ENCODE data around the gene NSD2. TPM values are rescaled to one million over a fixed set of nuclear protein-coding genes. Genes with fewer than 3 reads are reported as not detected.

The NSD2 gene
- polyA plus RNA-seq, 4 donors, result 8.4 to 46.4 (median 22.5) TPM

DNA sequence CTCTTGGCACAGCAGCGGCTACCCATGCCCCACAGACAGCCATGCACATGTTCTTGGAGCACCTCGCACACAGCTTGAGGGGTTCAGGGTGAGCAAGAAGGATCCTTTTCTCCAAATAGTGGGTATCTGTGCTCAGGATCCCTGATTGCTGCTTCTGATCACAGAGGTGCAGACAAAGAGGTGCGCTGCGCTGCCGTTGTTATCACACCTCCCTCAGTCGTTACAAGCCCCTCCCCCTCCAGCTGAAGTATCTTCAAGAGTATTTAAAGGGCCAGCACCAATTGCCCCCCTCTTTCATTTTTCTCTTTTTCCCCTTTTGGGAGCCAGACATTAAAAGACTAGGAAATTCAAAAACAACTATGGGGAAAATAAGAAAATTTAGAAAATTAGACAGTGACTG is 93.2 kb downstream of the NSD2 start:
- WGBS, 3 donors, result 69 to 86% (median 70%) methylated on average over 6 of the region's 6 CpGs
- no peaks in the 10 kb centered on the region for H3K9me3 ChIP-seq (ENCODE audit: control insufficient read depth in 2 of 2, insufficient read depth in 1 of 2, low read depth in 1 of 2, low read length in 1 of 2)
- DNase-seq, result no peak
- no peak overlapping the region for H3K27ac ChIP-seq (ENCODE audit: low read depth in 1 of 3, low read length in 2 of 3)
- H3K36me3 ChIP-seq (ENCODE audit: control insufficient read depth in 3 of 3, insufficient read depth in 2 of 3, low read depth in 1 of 3, low read length in 3 of 3), result peaks cover 7 to 49% (median 8%) of the 10 kb centered on the region in 3 donors
- FAIRE-seq, result no peak
- no peaks in the 10 kb centered on the region for H3K4me1 ChIP-seq (ENCODE audit: control insufficient read depth in 3 of 3, insufficient read depth in 2 of 3, low read depth in 1 of 3, low read length in 2 of 3)
- no peak overlapping the region for H3K4me3 ChIP-seq (ENCODE audit: low read depth in 1 of 3, low read length in 3 of 3)
- H3K27me3 ChIP-seq (ENCODE audit: control insufficient read depth in 3 of 3, insufficient read depth in 3 of 3, low read length in 3 of 3), result no peaks in the 10 kb centered on the region

DNA sequence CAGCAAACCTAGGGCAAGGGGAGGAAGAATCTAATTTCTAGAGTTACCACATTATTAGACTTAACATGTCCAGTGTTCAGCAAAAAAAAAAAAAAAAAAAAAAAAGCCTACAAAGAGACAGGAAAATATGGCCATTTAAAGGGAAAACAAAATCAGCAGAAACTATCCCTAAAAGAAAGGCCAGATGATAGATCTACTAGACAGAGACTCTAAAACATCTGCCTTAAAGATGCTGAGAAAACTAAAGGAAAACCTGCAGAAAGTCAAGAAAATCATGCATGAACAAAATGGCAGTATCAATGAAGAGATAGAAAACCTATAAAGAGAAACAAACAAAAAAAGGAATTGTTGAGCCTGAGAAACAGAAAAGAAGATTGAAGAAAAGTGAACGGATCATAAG is 93.8 kb downstream of the NSD2 start:
- H3K4me3 ChIP-seq (ENCODE audit: low read depth in 1 of 3, low read length in 3 of 3), result no peak overlapping the region
- H3K27ac ChIP-seq (ENCODE audit: low read depth in 1 of 3, low read length in 2 of 3), result no peak overlapping the region
- no peaks in the 10 kb centered on the region for H3K4me1 ChIP-seq (ENCODE audit: control insufficient read depth in 3 of 3, insufficient read depth in 2 of 3, low read depth in 1 of 3, low read length in 2 of 3)
- no peak for DNase-seq
- FAIRE-seq, result no peak
- no peaks in the 10 kb centered on the region for H3K9me3 ChIP-seq (ENCODE audit: control insufficient read depth in 2 of 2, insufficient read depth in 1 of 2, low read depth in 1 of 2, low read length in 1 of 2)
- H3K27me3 ChIP-seq (ENCODE audit: control insufficient read depth in 3 of 3, insufficient read depth in 3 of 3, low read length in 3 of 3), result no peaks in the 10 kb centered on the region
- WGBS, 3 donors, result 97 to 100% (median 100%) methylated on average over 1 of the region's 1 CpG
- peaks cover 7 to 47% (median 8%) of the 10 kb centered on the region in 3 donors for H3K36me3 ChIP-seq (ENCODE audit: control insufficient read depth in 3 of 3, insufficient read depth in 2 of 3, low read depth in 1 of 3, low read length in 3 of 3)

DNA sequence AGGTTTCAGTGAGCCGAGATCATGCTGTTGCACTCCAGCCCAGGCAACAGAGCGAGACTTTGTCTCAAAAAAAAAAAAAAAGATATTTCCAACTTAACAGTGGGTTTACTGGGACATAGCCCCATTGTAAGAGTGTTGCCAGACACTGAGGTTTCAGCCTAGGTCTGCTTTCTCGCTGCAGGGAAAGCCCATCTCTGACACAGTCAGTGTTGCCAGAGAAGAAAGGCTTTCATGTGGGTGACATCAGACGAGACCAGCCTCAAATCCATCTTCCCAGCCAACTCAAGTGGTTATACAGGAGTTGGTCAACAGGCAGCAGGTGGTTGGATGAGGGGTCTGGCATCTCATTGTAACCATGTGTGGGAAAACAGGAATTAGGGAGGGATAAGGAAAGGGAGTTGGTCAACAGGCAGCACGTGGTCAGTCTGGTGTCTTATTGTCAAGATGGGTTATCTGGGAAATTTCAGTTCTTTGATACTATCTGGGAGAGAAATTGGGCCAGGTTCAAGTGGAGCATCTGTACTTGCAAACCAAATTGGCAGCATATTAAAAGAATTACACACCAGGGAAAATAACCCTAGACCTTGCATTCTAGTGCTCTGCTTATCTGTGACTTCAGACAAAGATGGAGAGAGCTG is 96.4 kb downstream of the NSD2 start:
- Histone ChIP-seq H3K27me3 (ENCODE audit: control insufficient read depth in 3 of 3, insufficient read depth in 3 of 3, low read length in 3 of 3) (no peaks in the 10 kb centered on the region), H3K36me3 (ENCODE audit: control insufficient read depth in 3 of 3, insufficient read depth in 2 of 3, low read depth in 1 of 3, low read length in 3 of 3) (peaks cover 2 to 52% (median 12%) of the 10 kb centered on the region in 3 donors), H3K4me3 (ENCODE audit: low read depth in 1 of 3, low read length in 3 of 3) (no peak overlapping the region), H3K27ac (ENCODE audit: low read depth in 1 of 3, low read length in 2 of 3) (no peak overlapping the region), H3K4me1 (ENCODE audit: control insufficient read depth in 3 of 3, insufficient read depth in 2 of 3, low read depth in 1 of 3, low read length in 2 of 3) (peaks cover 0 to 8% (median 0%) of the 10 kb centered on the region in 3 donors), H3K9me3 (ENCODE audit: control insufficient read depth in 2 of 2, insufficient read depth in 1 of 2, low read depth in 1 of 2, low read length in 1 of 2) (no peaks in the 10 kb centered on the region)
- WGBS, 3 donors, result 84 to 88% (median 88%) methylated on average over 5 of the region's 5 CpGs
- no peak for DNase-seq
- FAIRE-seq, result no peak

DNA sequence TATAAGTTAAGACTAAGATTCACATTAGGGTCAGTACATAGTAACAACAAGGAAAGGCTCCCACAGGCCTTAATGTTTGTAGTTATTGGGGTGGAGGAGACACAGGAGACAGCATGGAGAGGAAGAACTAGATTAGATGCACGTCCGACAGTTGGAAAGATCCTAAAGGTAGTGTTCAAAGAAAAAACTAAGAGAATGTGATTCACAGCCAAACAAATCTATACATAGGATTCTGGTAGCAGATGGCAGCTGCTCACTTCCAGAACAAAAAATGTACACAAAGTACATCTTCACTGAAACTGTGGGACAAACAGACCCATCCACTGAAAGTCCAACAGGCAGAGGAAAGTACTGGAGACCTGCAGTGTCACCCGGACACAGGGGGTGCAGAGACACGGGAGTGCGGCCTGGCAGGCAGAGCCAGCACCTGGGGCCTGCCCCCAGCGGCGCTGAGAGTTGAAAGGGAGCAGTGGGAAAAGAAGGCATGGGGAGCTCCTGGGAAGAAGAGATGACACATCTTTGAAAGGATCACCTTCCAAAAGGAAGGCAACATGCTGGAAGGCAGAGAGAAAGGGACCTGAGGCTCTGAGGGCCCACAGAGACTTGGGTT is 97.6 kb downstream of the NSD2 start:
- H3K9me3 ChIP-seq (ENCODE audit: control insufficient read depth in 2 of 2, insufficient read depth in 1 of 2, low read depth in 1 of 2, low read length in 1 of 2), result no peaks in the 10 kb centered on the region
- H3K4me1 ChIP-seq (ENCODE audit: control insufficient read depth in 3 of 3, insufficient read depth in 2 of 3, low read depth in 1 of 3, low read length in 2 of 3), result peaks cover 0 to 8% (median 0%) of the 10 kb centered on the region in 3 donors
- no peak for FAIRE-seq
- H3K27ac ChIP-seq (ENCODE audit: low read depth in 1 of 3, low read length in 2 of 3), result no peak overlapping the region
- 94 to 96% (median 95%) methylated on average over 7 of the region's 7 CpGs for WGBS, 3 donors
- no peak overlapping the region for H3K4me3 ChIP-seq (ENCODE audit: low read depth in 1 of 3, low read length in 3 of 3)
- H3K27me3 ChIP-seq (ENCODE audit: control insufficient read depth in 3 of 3, insufficient read depth in 3 of 3, low read length in 3 of 3), result no peaks in the 10 kb centered on the region
- DNase-seq, result no peak
- peaks cover 2 to 54% (median 6%) of the 10 kb centered on the region in 3 donors for H3K36me3 ChIP-seq (ENCODE audit: control insufficient read depth in 3 of 3, insufficient read depth in 2 of 3, low read depth in 1 of 3, low read length in 3 of 3)

DNA sequence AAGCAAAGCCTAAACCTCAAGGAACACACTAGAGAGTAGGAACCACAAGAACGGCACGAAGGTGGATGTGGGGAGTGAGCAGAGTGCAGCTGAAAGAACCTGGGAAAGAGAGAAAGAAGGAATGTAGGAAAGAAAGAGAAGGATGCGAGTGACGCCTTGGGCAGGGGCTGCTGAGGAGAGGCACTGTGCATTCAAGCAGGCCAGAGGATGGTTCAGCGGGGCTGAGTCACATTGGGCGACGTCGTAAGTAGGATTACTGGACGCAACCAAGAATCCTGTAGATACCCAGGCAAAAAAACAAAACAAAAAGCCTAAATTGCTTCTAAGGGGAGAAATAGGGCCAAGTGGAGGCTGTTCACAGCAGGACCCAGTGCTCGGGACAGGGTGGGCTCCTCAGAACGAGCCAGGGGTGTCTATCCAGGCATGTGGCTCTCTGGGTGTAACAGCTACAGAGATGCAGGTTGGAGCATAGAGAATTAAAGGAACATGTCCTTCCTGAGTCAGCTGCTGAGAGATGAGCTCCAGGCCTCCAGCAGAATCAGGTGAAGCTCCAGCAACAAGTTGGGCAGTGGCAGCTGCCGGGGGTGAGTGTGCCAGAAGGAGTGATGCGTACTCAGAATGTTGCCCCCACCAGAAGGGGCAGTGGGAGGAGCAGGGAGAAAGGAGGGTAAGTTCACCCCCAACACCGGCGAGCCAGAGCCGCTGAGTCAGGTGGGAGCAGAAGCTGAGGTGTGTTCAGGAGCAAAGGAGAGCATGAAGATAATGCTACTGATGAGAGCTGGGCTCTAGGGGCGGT is 98.9 kb downstream of the NSD2 start:
- DNase-seq (no peak), FAIRE-seq (no peak)
- no peaks in the 10 kb centered on the region for H3K27me3 ChIP-seq (ENCODE audit: control insufficient read depth in 3 of 3, insufficient read depth in 3 of 3, low read length in 3 of 3)
- WGBS, 3 donors, result 96 to 97% (median 96%) methylated on average over 17 of the region's 17 CpGs
- H3K36me3 ChIP-seq (ENCODE audit: control insufficient read depth in 3 of 3, insufficient read depth in 2 of 3, low read depth in 1 of 3, low read length in 3 of 3), result peaks cover 2 to 62% (median 8%) of the 10 kb centered on the region in 3 donors
- no peak overlapping the region for H3K4me3 ChIP-seq (ENCODE audit: low read depth in 1 of 3, low read length in 3 of 3)
- no peaks in the 10 kb centered on the region for H3K9me3 ChIP-seq (ENCODE audit: control insufficient read depth in 2 of 2, insufficient read depth in 1 of 2, low read depth in 1 of 2, low read length in 1 of 2)
- peaks cover 0 to 8% (median 0%) of the 10 kb centered on the region in 3 donors for H3K4me1 ChIP-seq (ENCODE audit: control insufficient read depth in 3 of 3, insufficient read depth in 2 of 3, low read depth in 1 of 3, low read length in 2 of 3)
- H3K27ac ChIP-seq (ENCODE audit: low read depth in 1 of 3, low read length in 2 of 3), result no peak overlapping the region

DNA sequence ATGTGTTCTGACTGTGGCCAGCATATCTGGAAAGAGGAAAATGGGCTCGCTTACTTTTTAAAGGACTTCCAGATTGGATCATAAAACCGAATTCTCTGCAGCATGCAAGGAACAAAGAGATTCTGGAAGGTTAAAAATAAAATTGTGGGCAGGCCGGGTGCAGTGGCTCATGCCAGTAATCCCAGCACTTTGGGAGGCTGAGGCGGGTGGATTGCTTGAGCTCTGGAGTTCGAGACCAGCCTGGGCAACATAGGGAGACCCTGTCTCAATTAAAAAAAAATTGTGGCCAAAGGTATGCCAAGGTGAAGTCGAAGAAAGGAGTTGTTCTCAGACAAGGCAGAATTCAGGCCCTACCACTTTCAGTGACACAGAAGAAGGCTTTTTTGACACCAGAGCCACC is 99.7 kb downstream of the NSD2 start:
- no peak for DNase-seq
- peaks cover 0 to 8% (median 0%) of the 10 kb centered on the region in 3 donors for H3K4me1 ChIP-seq (ENCODE audit: control insufficient read depth in 3 of 3, insufficient read depth in 2 of 3, low read depth in 1 of 3, low read length in 2 of 3)
- no peaks in the 10 kb centered on the region for H3K9me3 ChIP-seq (ENCODE audit: control insufficient read depth in 2 of 2, insufficient read depth in 1 of 2, low read depth in 1 of 2, low read length in 1 of 2)
- FAIRE-seq, result no peak
- H3K27me3 ChIP-seq (ENCODE audit: control insufficient read depth in 3 of 3, insufficient read depth in 3 of 3, low read length in 3 of 3), result no peaks in the 10 kb centered on the region
- WGBS, 3 donors, result 95 to 96% (median 96%) methylated on average over 6 of the region's 6 CpGs
- H3K27ac ChIP-seq (ENCODE audit: low read depth in 1 of 3, low read length in 2 of 3), result no peak overlapping the region
- no peak overlapping the region for H3K4me3 ChIP-seq (ENCODE audit: low read depth in 1 of 3, low read length in 3 of 3)
- peaks cover 5 to 70% (median 11%) of the 10 kb centered on the region in 3 donors for H3K36me3 ChIP-seq (ENCODE audit: control insufficient read depth in 3 of 3, insufficient read depth in 2 of 3, low read depth in 1 of 3, low read length in 3 of 3)

DNA sequence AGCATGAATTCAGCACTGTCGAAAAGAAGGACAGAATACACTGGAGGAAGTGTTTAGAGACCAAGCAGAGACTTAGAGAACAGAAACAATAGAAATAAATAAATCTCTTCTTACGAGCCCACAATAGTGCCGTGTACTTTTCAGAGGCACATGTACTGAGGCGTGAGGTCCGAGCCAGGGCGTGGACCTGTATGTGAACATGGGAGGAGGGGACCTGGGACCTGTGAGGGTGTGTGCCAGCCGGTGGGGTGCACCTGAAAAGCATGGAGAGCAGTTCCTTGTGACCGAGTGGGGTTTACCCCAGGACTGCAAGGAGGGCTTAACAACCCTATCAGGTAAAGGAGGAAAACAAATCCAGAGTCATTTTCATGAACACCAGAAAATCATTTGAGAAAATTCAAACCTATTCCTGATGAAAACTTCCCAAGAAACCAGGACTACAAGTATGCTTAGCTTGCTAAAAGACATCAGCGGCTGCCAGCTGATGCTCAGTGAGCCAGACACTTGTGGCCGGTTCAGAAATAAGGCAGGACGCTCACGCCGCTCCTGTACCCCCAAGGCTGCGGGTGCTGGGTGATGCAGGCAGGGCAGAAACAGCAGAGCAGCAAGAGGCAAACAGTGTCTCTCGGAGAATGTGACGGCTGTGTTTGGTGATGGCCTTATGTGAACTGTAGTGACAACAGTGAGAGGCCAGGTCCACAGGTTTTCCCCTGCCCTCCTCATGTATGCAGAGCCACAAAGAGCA is 100.4 kb downstream of the NSD2 start:
- Histone ChIP-seq H3K27me3 (ENCODE audit: control insufficient read depth in 3 of 3, insufficient read depth in 3 of 3, low read length in 3 of 3) (no peaks in the 10 kb centered on the region), H3K4me1 (ENCODE audit: control insufficient read depth in 3 of 3, insufficient read depth in 2 of 3, low read depth in 1 of 3, low read length in 2 of 3) (peaks cover 0 to 8% (median 0%) of the 10 kb centered on the region in 3 donors), H3K36me3 (ENCODE audit: control insufficient read depth in 3 of 3, insufficient read depth in 2 of 3, low read depth in 1 of 3, low read length in 3 of 3) (peaks cover 9 to 77% (median 11%) of the 10 kb centered on the region in 3 donors), H3K9me3 (ENCODE audit: control insufficient read depth in 2 of 2, insufficient read depth in 1 of 2, low read depth in 1 of 2, low read length in 1 of 2) (no peaks in the 10 kb centered on the region), H3K4me3 (ENCODE audit: low read depth in 1 of 3, low read length in 3 of 3) (no peak overlapping the region), H3K27ac (ENCODE audit: low read depth in 1 of 3, low read length in 2 of 3) (no peak overlapping the region)
- WGBS, 3 donors, result 96% methylated on average over 16 of the region's 16 CpGs
- FAIRE-seq, result no peak
- peak in 1 of 2 donors; percentile 21 for DNase-seq

DNA sequence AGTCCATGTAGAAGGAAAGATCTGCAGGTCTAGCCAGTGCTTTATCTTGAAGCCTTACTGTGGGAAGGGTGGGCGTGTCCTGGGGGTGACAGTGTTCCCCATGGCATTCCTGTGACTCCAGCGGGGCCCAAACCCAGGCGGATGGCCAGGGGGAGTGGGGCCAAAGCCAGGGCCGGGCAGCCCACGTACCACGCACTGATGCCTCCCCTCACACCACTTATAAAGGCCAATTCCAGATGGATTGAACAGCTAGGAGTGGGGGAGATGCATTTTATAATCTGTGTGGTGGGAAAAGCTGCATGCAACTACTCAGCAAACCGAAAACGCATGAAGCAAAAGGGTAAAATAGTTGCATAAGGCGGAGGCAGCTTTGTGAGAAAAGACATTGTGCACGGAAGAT is 101.2 kb downstream of the NSD2 start:
- WGBS, 3 donors, result 92 to 94% (median 93%) methylated on average over 10 of the region's 10 CpGs
- no peak overlapping the region for H3K4me3 ChIP-seq (ENCODE audit: low read depth in 1 of 3, low read length in 3 of 3)
- H3K9me3 ChIP-seq (ENCODE audit: control insufficient read depth in 2 of 2, insufficient read depth in 1 of 2, low read depth in 1 of 2, low read length in 1 of 2), result no peaks in the 10 kb centered on the region
- peaks cover 0 to 8% (median 0%) of the 10 kb centered on the region in 3 donors for H3K4me1 ChIP-seq (ENCODE audit: control insufficient read depth in 3 of 3, insufficient read depth in 2 of 3, low read depth in 1 of 3, low read length in 2 of 3)
- peaks cover 9 to 84% (median 11%) of the 10 kb centered on the region in 3 donors for H3K36me3 ChIP-seq (ENCODE audit: control insufficient read depth in 3 of 3, insufficient read depth in 2 of 3, low read depth in 1 of 3, low read length in 3 of 3)
- no peaks in the 10 kb centered on the region for H3K27me3 ChIP-seq (ENCODE audit: control insufficient read depth in 3 of 3, insufficient read depth in 3 of 3, low read length in 3 of 3)
- DNase-seq (no peak), FAIRE-seq (no peak)
- no peak overlapping the region for H3K27ac ChIP-seq (ENCODE audit: low read depth in 1 of 3, low read length in 2 of 3)
